ENCODE data around the gene RASSF5. TPM values are rescaled to one million over a fixed set of nuclear protein-coding genes. Genes with fewer than 3 reads are reported as not detected.
A peak's percentile ranks its signal among the peaks of the same experiment; 100 is the strongest.

Gene RASSF5
- total and polyA plus RNA-seq, 2 of the 13 experiments (the other 11 are each of a cell fraction or from before 2014, with no cell fraction given), result 0.18 to 0.40 TPM

- no peak for TF ChIP-seq NR1H2 (CRISPR knock-in tag; IDR thresholded peaks at IDR 0.05; ENCODE audit: borderline replicate concordance, low read depth)
- peak; percentile 79; the same call in 1 of the 2 replicates for TF ChIP-seq ZNF446 (CRISPR knock-in tag; IDR thresholded peaks at IDR 0.05)
- TF ChIP-seq, protein P1, sequence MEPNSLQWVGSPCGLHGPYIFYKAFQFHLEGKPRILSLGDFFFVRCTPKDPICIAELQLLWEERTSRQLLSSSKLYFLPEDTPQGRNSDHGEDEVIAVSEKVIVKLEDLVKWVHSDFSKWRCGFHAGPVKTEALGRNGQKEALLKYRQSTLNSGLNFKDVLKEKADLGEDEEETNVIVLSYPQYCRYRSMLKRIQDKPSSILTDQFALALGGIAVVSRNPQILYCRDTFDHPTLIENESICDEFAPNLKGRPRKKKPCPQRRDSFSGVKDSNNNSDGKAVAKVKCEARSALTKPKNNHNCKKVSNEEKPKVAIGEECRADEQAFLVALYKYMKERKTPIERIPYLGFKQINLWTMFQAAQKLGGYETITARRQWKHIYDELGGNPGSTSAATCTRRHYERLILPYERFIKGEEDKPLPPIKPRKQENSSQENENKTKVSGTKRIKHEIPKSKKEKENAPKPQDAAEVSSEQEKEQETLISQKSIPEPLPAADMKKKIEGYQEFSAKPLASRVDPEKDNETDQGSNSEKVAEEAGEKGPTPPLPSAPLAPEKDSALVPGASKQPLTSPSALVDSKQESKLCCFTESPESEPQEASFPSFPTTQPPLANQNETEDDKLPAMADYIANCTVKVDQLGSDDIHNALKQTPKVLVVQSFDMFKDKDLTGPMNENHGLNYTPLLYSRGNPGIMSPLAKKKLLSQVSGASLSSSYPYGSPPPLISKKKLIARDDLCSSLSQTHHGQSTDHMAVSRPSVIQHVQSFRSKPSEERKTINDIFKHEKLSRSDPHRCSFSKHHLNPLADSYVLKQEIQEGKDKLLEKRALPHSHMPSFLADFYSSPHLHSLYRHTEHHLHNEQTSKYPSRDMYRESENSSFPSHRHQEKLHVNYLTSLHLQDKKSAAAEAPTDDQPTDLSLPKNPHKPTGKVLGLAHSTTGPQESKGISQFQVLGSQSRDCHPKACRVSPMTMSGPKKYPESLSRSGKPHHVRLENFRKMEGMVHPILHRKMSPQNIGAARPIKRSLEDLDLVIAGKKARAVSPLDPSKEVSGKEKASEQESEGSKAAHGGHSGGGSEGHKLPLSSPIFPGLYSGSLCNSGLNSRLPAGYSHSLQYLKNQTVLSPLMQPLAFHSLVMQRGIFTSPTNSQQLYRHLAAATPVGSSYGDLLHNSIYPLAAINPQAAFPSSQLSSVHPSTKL (CRISPR knock-in tag; IDR thresholded peaks at IDR 0.05), result peak; percentile 42; the same call in 1 of the 2 replicates
- peak; percentile 58; the same call in 1 of the 2 replicates for TF ChIP-seq SP4 (CRISPR knock-in tag; IDR thresholded peaks at IDR 0.05)
- no peak for TF ChIP-seq ELF1 (CRISPR knock-in tag; IDR thresholded peaks at IDR 0.05)
- peak; percentile 78; the same call in 1 of the 2 replicates for TF ChIP-seq ZNF619 (CRISPR knock-in tag; IDR thresholded peaks at IDR 0.05)
- TF ChIP-seq ZNF264 (CRISPR knock-in tag; IDR thresholded peaks at IDR 0.05), result no peak
- no peak for TF ChIP-seq PRMT3 (CRISPR knock-in tag; IDR thresholded peaks at IDR 0.05; ENCODE audit: borderline replicate concordance, low read depth)
- no peak for TF ChIP-seq MATR3 (CRISPR knock-in tag; IDR thresholded peaks at IDR 0.05)
- peak; percentile 95 for TF ChIP-seq ARID4A (CRISPR knock-in tag; IDR thresholded peaks at IDR 0.05; ENCODE audit: borderline replicate concordance)
- no peak for TF ChIP-seq KDM1A (CRISPR knock-in tag; IDR thresholded peaks at IDR 0.05)
- TF ChIP-seq, protein P2, sequence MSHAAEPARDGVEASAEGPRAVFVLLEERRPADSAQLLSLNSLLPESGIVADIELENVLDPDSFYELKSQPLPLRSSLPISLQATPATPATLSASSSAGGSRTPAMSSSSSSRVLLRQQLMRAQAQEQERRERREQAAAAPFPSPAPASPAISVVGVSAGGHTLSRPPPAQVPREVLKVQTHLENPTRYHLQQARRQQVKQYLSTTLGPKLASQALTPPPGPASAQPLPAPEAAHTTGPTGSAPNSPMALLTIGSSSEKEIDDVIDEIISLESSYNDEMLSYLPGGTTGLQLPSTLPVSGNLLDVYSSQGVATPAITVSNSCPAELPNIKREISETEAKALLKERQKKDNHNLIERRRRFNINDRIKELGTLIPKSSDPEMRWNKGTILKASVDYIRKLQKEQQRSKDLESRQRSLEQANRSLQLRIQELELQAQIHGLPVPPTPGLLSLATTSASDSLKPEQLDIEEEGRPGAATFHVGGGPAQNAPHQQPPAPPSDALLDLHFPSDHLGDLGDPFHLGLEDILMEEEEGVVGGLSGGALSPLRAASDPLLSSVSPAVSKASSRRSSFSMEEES (CRISPR knock-in tag; IDR thresholded peaks at IDR 0.05), result peak; percentile 37; the same call in 1 of the 2 replicates
- no peak for TF ChIP-seq ZC3H4 (CRISPR knock-in tag; IDR thresholded peaks at IDR 0.05; ENCODE audit: borderline replicate concordance)
- peak; percentile 24; the same call in 1 of the 2 replicates for TF ChIP-seq ZNF225 (CRISPR knock-in tag; IDR thresholded peaks at IDR 0.05)
- no peak for TF ChIP-seq ZBTB34 (CRISPR knock-in tag; IDR thresholded peaks at IDR 0.05)
- TF ChIP-seq, protein P3, sequence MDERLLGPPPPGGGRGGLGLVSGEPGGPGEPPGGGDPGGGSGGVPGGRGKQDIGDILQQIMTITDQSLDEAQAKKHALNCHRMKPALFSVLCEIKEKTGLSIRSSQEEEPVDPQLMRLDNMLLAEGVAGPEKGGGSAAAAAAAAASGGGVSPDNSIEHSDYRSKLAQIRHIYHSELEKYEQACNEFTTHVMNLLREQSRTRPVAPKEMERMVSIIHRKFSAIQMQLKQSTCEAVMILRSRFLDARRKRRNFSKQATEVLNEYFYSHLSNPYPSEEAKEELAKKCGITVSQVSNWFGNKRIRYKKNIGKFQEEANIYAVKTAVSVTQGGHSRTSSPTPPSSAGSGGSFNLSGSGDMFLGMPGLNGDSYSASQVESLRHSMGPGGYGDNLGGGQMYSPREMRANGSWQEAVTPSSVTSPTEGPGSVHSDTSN (CRISPR knock-in tag; IDR thresholded peaks at IDR 0.05), result no peak
Measured at GRCh38 chr1:206635080-206635977, 128.0 kb downstream of the RASSF5 start, which contains the start of gene DYRK3 (continued).
